Smooth muscle cell (in vitro differentiated cells): Measurements from ENCODE around the gene DNAJC13. TPM values are rescaled to one million over a fixed set of nuclear protein-coding genes. Genes with fewer than 3 reads are reported as not detected.
A peak's percentile ranks its signal among the peaks of the same experiment; 100 is the strongest.

Experiments
- DNase-seq: peaks from one replicate; lab custom pipeline; 2025; ENCODE audit not compliant: unreplicated experiment; lab: John Stamatoyannopoulos, UW
- H2AFZ ChIP-seq: fragments of 200-600 bp; sonication (generic); 2 replicates; pipeline ENCODE4 v1.6.0; 2016; ENCODE audit warnings: antibody characterized with exemption, low read depth, mild to moderate bottlenecking
- H3F3A ChIP-seq: fragments of 200-600 bp; sonication (generic); 2 replicates; pipeline ENCODE4 v1.6.0; 2017; ENCODE audit warnings: antibody characterized with exemption, low read depth
- H3K27ac ChIP-seq: fragments of 200-600 bp; sonication (generic); 2 replicates; pipeline ENCODE4 v1.5.1; 2016; ENCODE audit warnings: low read depth, mild to moderate bottlenecking
- H3K27me3 ChIP-seq: fragments of 200-600 bp; sonication (generic); 2 replicates; pipeline ENCODE4 v1.6.1; 2016; ENCODE audit warnings: low read depth, mild to moderate bottlenecking
- H3K36me3 ChIP-seq: fragments of 200-600 bp; sonication (generic); 2 replicates; pipeline ENCODE4 v1.5.1; 2016; ENCODE audit warnings: low read depth
- H3K4me1 ChIP-seq: fragments of 200-600 bp; sonication (generic); 2 replicates; pipeline ENCODE4 v1.5.1; 2016; ENCODE audit warnings: low read depth
- H3K4me2 ChIP-seq: fragments of 200-600 bp; sonication (generic); 2 replicates; pipeline ENCODE4 v1.6.0; 2016; ENCODE audit warnings: mild to moderate bottlenecking
- H3K4me3 ChIP-seq: fragments of 200-600 bp; sonication (generic); 2 replicates; pipeline ENCODE4 v1.5.1; 2016; ENCODE audit warnings: mild to moderate bottlenecking
- H3K79me2 ChIP-seq: fragments of 200-600 bp; sonication (generic); 2 replicates; pipeline ENCODE4 v1.6.0; 2016; ENCODE audit warnings: low read depth, mild to moderate bottlenecking
- H3K9ac ChIP-seq: fragments of 200-600 bp; sonication (generic); 2 replicates; pipeline ENCODE4 v1.6.0; 2016; ENCODE audit warnings: low read depth
- H3K9me3 ChIP-seq: fragments of 200-600 bp; sonication (generic); replicated peaks from 2 replicates; pipeline ENCODE4 v1.5.1; 2016; ENCODE audit warnings: low read depth
- H4K20me1 ChIP-seq: fragments of 200-600 bp; sonication (generic); 2 replicates; pipeline ENCODE4 v1.6.0; 2016; ENCODE audit warnings: low read depth
- CTCF ChIP-seq: fragments of 200-600 bp; sonication (generic); IDR thresholded peaks from 2 replicates; pipeline ENCODE4 v1.5.1; 2017; ENCODE audit warnings: borderline replicate concordance, mild to moderate bottlenecking, antibody characterized with exemption; ENCODE audit not compliant: insufficient read depth, poor library complexity, severe bottlenecking
- WGBS: methylation state at CpG from one replicate; pipeline ENCODE4 v1.1.7; 2016; ENCODE audit warnings: low lambda C conversion rate; 5-methylcytosine and 5-hydroxymethylcytosine counted together
- polyA plus RNA-seq: library from polyadenylated mRNA; unstranded; fragments of >200 nt; fragmentation: Nextera tagmentation; extraction: Ambion mirVana; gene quantifications from 2 replicates; pipeline ENCODE4 v1.2.1, GENCODE V29; 2016
- total RNA-seq: library from RNA; depleted of rRNA; stranded (reverse); fragments of >200 nt; gene quantifications from 2 replicates; pipeline ENCODE4 v1.2.3, GENCODE V29; 2014

The DNAJC13 gene
- total and polyA plus RNA-seq, 2 experiments from 2014 or later = 11.1 to 47.9 TPM

- no peak for DNase-seq
- H3K4me1 ChIP-seq = no peaks in the 10 kb centered on the region
- no peak overlapping the region for H3K27ac ChIP-seq
- H3K79me2 ChIP-seq = no peaks in the 10 kb centered on the region
- no peak overlapping the region for H2AFZ ChIP-seq
- no peak overlapping the region for H3K4me3 ChIP-seq
- H3K27me3 ChIP-seq = no peaks in the 10 kb centered on the region
- no peaks in the 10 kb centered on the region for H3K9me3 ChIP-seq
- no peak overlapping the region for H3K4me2 ChIP-seq
- peaks cover 19% of the 10 kb centered on the region for H3F3A ChIP-seq
- peaks cover 7% of the 10 kb centered on the region for H3K36me3 ChIP-seq
- WGBS = 95% methylated on average over 5 of the region's 5 CpGs
- TF ChIP-seq CTCF = no peak
- H3K9ac ChIP-seq = no peak overlapping the region
- H4K20me1 ChIP-seq = peaks cover 3% of the 10 kb centered on the region
Observed at GRCh38 chr3:132538072-132538471, 120.8 kb downstream of the DNAJC13 start.

- Histone ChIP-seq H3K4me2 (no peak overlapping the region), H3K36me3 (peaks cover 7% of the 10 kb centered on the region), H3K4me3 (no peak overlapping the region), H3K27me3 (no peaks in the 10 kb centered on the region), H3K4me1 (no peaks in the 10 kb centered on the region), H2AFZ (no peak overlapping the region), H3F3A (peaks cover 17% of the 10 kb centered on the region), H3K79me2 (no peaks in the 10 kb centered on the region), H3K9me3 (no peaks in the 10 kb centered on the region), H3K9ac (no peak overlapping the region), H4K20me1 (peaks cover 3% of the 10 kb centered on the region), H3K27ac (no peak overlapping the region)
- TF ChIP-seq CTCF = no peak
- WGBS = 82% methylated on average over 3 of the region's 3 CpGs
- no peak for DNase-seq
Observed at GRCh38 chr3:132539681-132540080, 122.4 kb downstream of the DNAJC13 start.

- no peak for TF ChIP-seq CTCF
- peaks cover 7% of the 10 kb centered on the region for H3K36me3 ChIP-seq
Observed at GRCh38 chr3:132542577-132542976, 125.3 kb downstream of the DNAJC13 start.

GRCh38 chr3:132543011-132543739 lies 125.9 kb downstream of the DNAJC13 start:
- Histone ChIP-seq H3K9ac (peak overlapping the region; percentile 32), H3F3A (peaks cover 5% of the 10 kb centered on the region), H3K36me3 (peaks cover 7% of the 10 kb centered on the region), H3K9me3 (no peaks in the 10 kb centered on the region), H2AFZ (no peak overlapping the region), H3K4me1 (no peaks in the 10 kb centered on the region), H4K20me1 (no peaks in the 10 kb centered on the region), H3K4me3 (no peak overlapping the region), H3K27me3 (no peaks in the 10 kb centered on the region), H3K79me2 (no peaks in the 10 kb centered on the region), H3K4me2 (peak overlapping the region; percentile 43), H3K27ac (peak overlapping the region; percentile 85)
- 7% methylated on average over 2 of the region's 2 CpGs for WGBS
- TF ChIP-seq CTCF = no peak
- DNase-seq = no peak

More at GRCh38 chr3:132542577-132542976, 125.3 kb downstream of the DNAJC13 start:
- Histone ChIP-seq H3K4me3 (no peak overlapping the region), H3K9me3 (no peaks in the 10 kb centered on the region), H3K27ac (peak overlapping the region; percentile 85), H2AFZ (no peak overlapping the region), H3F3A (peaks cover 5% of the 10 kb centered on the region), H3K9ac (peak overlapping the region; percentile 5), H3K27me3 (no peaks in the 10 kb centered on the region), H3K79me2 (no peaks in the 10 kb centered on the region), H3K4me2 (peak overlapping the region; percentile 43), H4K20me1 (no peaks in the 10 kb centered on the region), H3K4me1 (no peaks in the 10 kb centered on the region)
- 81% methylated on average over 2 of the region's 2 CpGs for WGBS
- DNase-seq = no peak
